ELF-1 (cell line): ENCODE results near the gene CNTN5.
A peak's percentile ranks its signal among the peaks of the same experiment; 100 is the strongest.

Source experiments
- DNase-seq: peaks from one replicate; pipeline ENCODE4 v3.0.0-alpha.2; 2016; ENCODE audit warnings: low read depth, low spot score

CNTN5 gene

DNA sequence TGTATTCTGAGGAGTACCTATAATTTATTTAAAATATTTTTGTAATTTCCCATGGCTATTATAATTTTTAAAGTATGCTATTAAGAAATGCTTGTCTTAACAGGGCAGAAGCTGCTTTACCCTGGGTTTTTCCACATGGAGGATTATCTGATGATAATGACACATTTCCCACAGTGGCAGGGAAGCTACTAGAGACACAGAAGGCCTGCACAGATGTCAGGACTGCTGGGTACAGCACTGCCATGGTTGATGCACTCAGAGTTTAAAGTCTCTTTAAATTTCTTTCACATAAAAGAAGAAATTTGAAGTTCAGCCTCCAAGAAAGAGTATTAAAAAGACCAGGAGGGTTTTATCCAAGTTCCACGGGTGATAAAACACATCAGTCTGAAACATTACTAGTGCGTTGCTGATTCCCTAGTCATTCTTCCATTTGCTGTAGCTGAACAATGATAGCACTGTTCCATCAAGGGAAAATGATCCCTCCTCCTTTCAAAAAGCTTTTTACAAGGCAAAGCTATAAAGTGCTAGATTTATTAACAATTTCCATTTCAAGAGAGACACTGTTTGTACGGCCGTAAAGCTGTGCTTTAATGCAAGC lies 363.0 kb downstream of the CNTN5 start:
- DNase-seq, result no peak

DNA sequence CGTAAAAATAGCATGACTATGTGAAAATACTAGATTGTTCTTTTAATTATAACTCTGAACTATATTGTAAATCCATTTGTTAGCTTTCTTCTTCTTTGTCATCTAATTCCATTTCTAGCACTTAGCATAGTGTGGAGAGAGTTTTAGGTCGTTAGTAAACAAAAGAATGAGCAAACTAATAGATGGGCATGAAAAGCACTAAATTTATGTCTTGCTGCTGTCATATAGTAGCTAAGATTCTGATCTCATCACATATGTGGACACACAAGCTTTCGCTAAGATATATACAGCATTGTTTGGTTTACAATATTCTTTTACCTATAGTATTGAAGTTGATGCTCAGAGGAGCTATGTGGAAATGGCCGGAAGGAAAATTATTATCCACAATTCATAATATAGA lies 370.5 kb downstream of the CNTN5 start:
- no peak for DNase-seq

DNA sequence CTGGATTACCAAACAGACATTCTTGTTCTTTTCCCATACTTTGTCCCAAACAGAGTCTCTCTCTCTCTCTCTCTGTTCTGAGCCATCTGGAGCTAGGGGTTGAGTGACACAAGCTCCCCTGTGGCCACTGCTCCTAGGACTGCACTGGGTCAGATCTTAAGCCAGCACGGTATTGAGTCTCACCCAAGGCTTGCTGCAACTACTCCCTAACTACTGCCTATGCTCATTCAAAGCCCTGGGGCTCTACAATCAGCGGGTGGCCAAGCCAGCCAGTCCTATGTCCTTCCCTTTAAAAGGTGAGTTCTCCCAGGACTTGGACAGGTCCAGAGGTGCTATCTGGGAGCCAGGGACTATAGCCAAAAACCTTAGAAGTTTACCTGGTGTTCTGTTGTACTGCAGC lies 385.6 kb downstream of the CNTN5 start:
- peak; percentile 59 for DNase-seq

DNA sequence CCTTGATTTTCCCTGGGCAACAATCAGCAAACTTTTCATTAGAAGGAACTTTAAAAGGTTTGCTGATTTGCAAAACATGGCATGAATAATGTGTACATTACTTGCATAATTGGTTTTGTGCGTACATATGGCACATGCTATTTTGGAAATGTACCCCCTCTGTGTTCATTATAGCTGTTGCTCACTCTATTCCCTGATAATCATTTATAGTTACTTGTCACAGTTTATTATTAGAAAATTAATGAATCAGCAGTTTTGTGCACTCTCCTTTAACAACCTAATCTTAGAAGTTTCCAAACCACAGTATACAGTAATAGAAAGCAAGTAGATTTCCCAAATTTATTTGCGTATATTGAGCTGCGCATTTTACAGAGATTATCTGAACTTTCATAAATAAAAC lies 389.9 kb downstream of the CNTN5 start:
- DNase-seq, result no peak

DNA sequence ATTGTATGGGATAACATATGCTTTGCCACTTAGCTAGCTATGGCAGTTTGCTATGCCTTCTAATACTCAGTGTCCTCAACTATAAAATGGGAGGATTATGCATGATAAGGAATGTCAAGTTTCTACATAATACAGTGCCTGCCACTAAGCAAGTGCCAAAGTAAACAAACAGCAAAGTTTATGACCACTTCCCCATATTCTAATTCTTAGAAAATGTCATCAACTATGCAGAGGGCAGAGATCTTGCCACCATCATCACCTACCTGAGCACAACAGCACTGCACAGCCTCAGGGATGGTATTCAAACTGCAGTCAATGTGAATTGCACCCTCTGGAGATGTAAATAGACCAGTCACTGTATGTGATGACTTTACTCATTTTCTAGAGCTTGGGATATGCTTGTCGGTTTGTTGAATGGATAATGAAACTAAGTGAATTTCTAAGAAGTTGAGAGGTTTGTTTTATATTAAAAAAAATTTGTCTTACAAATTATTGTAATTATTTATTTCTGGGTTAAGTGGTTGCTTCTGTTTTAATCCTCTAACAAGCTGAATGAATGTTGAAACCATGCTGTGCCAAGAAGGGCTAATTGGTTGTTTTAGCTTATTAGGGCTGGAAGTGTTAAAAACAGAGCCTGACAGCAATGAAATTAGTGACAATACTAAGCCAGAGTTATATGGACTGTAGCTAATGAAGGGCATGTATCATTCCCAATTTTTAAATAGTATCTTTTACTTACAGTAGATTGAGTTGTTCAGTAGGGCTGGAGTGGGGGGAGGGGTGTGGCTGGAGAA lies 398.4 kb downstream of the CNTN5 start:
- DNase-seq, result peak; percentile 46

DNA sequence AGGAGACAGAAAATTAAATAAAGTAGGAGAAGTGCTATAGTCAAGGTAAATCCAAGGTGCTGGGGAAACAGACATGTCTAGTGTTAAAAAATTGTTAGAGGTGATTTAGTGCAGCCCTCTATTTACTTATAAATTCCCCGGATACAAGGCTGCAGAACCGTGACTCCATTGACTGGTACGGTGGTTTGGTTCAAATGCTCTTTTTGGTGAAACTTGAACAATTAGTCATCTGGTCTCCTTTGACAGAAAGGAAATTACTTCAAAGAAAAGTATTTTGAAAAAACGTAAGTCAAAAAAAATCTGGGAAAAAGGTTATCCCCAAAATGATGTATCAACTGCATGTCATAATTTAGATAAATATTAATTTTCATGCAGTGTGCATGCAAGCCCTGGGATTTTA lies 399.2 kb downstream of the CNTN5 start:
- DNase-seq, result no peak

DNA sequence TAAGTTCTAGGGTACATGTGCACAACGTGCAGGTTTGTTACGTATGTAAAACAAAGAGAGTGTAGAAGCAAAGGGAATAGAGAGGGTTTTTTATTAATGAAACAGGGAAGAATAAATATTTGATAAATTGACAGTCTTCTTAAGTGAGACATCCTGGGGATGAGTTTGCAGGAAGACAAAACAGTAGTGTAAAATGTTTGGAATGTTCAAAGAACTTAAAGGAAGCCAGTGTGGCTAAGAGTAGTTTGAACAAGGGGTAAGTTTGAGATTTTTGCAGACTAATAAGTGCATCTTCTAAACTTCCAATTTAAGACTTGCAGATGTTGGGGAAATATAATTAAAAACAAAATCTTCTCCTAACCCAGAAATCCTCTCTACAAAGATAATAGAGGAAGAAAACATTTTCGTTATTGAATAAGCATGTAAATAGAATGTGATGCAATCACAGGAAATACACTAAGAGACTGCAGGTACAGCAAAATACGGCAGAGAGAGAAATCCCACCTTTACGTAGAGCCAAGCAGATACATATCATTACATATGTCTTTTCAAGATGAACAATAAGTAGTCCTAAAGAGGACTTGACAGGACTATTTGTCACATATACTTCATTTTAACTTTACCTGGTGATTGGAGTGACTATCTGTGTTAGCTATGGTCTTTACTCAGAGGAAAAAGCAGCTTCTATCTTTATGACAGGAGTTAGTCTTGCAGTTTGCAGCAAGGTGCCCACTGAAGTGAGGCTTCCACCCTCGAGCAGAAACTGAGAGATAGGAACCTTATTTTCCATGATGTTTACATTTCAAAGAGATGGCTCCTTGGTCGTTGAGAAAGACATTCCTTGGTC lies 402.1 kb downstream of the CNTN5 start:
- no peak for DNase-seq

DNA sequence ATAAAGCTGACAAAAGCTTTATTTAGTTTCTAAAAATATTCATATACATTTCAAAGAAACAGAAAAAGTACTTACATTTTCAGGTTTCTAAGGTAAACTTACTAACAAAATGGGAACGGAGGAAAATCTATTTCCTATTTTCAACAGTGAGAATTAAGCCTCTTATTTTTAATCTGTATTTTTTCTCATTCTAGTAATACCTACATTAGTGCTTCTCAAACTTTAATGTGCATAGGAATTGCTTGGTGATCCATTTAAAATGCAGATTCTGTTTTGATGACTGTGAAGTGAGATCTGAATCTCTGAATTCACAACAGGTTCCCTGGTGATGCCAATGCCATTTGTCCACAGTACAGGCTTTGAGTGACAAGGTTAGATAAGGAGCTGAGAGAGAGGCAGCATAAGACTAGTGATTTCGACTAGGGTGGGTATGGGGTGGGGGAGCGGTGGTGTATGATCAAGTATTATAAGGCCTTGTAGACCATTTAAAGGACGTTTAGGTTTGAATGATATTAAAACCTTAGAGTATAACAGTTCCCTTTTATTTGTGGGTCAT lies 402.8 kb downstream of the CNTN5 start:
- DNase-seq, result no peak

DNA sequence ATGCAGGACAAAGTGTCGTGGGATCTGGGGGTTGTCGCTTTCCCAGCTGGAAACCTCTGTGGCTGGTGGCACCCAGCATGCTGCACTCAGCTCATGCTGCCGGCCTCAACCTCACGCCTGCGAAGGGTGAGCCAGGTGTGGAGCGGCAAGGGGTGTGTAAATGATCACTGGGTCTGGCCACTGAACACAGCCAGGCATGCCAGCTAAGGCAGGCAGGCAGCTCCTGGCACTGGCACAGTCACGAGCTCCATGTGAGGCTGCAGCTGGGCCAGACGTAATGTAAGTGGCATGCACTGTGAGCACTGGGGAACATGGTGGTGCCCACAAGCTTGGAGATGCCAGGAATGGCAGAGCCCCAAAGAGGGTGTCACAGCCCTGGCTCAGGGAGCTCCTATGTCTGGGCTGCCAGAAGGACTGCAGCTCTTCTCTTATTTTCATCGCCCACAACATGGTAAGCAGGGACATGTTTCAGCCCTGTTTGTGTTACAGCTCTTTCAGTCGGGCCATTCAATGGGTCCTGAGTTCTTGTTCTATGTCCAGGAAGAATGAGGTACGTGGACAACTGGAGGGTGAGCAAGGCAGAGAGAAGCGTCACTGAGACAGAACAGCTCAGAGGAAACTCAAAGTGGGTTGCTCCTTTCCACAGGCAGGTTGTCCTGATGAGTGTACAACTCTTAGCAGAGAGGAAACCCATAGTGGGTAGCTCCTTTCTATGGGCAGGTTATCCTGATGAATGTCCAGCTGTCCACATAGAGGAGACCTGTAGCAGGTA lies 403.8 kb downstream of the CNTN5 start:
- DNase-seq, result no peak

DNA sequence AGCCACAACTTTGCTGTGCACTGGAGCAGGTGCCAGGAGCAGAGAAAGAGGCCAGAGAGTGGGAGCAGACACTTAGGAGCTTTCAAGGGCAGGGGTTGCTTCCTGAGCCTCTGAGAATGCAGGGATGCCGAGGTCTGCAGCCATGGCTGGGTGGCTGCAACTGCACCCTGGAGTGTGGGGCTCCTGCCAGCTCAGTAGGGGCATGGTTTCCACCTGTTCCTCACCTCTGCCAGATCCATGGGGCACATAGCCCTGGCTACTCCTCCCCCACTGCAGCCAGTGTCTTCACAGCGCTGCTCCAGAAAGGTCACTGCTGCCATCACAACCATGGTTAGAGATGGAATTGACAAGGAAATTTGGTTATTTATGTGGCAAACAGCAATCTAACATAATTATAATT lies 404.8 kb downstream of the CNTN5 start:
- no peak for DNase-seq

DNA sequence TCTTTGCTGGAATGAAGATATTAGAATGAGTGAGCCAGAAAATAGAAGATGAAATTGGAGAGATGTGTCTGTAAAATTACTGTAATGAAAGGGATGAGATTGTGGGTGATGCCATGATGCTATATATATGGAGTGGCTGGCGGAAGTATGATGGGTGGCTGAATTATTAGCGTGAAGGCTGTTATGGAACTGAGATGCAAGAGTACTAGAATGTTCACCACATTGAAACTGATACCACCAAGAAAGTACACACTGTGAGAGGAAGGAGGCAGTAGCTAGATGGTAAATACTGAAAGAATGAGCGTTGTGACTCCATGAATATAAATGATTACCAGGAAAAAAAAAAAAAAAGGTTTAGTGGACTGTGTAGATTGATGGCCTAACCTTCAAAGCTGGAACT lies 411.9 kb downstream of the CNTN5 start:
- DNase-seq, result no peak

DNA sequence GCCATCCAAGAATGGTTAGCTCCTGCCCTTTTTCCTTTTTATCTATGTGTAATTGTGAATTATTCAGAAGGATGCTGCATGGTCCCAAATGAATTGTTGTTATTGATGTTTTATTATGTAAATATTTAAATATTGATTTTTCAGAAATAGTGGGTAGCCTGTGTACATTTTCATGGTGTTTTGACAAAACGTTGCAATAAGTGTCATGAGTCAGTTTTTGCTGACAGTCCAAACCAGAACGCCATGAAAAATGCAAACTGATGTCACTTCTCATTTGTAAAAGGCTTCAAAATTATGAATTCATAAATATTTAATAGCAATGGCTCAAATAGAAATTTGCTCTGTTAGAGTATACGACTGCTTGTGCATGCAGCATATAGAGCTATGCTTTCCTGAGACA lies 422.5 kb downstream of the CNTN5 start:
- no peak for DNase-seq

DNA sequence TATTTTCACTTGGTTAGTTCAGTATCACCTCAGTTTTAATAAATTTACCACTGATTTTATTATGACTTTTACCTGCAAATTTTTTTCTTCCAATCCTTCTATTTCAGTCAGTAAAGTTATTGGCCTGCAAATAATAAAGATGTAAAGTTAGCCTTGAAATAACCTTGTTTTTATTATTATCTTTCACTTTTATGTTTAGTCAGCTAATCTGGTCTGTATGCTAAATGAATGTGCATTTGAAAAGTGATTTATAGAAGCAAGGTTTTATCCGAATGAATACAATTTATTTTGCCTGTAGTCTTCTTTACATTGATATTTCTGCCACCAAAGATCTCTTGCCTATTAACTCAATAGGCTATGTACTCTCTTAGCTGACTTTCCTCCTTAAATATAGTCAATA lies 425.7 kb downstream of the CNTN5 start:
- no peak for DNase-seq

DNA sequence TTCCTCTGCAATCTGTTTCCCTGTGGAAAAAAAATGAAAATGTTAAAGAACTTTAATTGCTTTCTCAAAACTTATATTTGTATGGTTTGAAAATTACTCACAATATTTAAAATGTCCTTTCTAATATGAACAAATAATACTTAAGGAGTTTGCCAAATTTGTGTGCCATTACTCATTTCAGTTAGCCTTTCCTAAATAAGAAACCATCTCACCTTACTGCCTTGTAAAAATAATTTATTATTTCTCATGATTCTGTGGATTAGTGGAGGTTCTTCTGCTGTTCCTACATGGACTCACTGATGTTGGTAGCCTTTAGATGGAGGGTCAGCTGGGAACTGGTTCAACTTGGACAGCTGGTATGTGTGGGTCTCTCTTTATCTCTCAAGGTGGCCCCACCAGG lies 428.6 kb downstream of the CNTN5 start:
- DNase-seq, result no peak

DNA sequence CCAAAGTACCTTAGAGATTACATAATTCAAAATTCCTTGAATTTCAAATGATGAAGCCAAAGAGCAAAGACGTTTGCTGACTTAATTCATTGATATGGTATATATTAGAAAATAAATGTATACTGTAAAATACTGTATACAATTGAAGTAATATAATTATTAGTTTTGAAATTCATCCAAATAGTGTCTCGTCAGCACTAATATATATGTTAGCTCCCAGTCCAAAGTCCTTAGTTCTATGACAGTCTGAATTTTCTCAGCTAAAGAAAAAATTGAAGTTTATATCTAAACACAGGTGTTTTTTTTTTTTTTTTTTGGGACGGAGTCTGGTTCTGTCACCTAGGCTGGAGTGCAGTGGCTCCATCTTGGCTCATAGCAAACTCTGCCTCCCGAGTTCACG lies 431.3 kb downstream of the CNTN5 start:
- DNase-seq, result no peak

DNA sequence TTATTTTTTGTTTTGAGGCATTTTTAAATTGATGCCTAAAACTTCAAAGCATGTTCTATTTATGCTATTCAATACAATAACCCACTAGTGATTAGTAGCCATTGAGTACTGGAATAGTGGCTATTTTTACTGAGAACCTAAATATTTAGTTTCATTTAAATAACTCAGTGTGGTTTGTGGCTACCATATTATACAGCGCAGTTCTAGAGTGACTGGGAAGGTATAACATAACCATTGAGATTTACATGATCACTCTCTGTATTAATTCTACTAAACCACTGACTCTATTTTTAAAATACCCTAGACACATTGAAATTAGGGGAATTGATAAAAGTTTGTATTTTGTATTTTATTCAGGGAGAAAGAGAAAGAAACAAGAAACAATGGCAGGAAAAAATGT lies 441.2 kb downstream of the CNTN5 start:
- DNase-seq, result no peak

DNA sequence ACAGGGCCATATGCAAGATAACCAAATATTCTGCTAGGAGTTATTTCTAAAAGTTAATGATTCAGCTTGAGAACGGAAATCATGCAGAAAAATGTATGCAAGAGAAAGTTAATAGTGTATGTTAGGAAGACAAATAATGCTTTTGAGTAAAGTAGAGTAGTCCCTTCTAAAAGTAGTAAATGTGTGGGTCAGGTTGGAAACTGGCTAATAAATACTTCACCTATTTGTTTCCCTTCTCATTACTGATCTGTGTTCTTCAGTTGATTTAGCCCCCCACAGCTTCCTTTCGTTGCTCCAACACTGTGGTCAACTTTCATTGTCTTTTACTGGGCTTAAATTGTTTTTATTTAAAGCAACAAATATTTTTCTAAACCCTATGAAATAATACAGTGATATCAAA lies 444.2 kb downstream of the CNTN5 start:
- DNase-seq, result no peak

DNA sequence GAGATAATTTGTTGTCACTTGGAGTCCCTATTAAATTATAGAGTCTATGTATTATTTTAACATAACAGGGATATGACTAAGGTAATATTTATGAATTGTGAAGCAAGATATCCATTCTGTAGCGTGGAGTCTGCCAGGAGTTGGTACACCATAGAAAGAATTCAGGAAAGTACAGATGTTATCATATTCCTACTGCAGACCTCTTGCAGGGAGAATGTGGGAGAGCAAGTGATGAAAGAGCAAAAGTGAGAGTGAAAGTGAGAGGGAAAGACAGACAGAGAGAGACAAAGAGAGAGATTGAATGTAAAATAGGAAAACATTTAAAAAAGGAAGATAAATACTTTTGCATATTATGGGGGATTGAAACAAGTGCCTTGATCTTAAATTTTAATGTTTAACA lies 468.8 kb downstream of the CNTN5 start:
- DNase-seq, result no peak

DNA sequence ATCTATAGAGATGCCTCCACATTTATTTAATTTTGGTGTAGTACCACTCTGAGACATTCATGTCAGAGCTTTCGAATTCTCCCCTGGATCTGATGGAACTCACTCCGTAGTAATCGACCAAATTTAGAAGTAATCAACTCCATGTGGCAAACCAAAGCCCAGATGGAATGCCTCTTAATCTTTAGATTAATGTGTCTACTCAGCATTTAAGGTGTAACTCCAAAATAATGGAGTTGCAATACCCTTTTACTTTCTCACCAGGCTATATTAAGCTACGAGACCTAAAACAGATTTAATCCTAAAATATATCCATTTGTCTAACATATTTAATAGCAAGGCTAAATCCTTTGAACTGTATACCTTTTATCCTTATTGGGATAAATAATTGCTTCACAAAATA lies 473.3 kb downstream of the CNTN5 start:
- DNase-seq, result no peak

DNA sequence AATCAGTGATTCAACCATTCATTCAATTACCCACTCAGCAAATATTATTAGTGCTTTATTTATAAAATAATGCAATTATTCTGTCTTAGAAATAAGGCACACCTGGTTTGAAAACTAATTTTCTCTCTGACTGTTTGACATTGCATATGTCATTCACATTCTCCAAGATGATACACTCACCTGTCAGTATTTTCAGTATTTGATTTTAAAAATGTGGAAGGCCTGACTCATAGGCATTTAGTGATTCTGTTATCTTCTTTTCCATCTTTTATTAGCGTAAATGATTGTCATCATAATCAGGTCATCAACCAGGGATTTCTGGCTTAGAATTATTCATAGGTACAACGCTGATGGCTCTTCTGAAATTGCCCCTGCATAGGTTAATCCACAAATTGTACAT lies 480.9 kb downstream of the CNTN5 start:
- no peak for DNase-seq

DNA sequence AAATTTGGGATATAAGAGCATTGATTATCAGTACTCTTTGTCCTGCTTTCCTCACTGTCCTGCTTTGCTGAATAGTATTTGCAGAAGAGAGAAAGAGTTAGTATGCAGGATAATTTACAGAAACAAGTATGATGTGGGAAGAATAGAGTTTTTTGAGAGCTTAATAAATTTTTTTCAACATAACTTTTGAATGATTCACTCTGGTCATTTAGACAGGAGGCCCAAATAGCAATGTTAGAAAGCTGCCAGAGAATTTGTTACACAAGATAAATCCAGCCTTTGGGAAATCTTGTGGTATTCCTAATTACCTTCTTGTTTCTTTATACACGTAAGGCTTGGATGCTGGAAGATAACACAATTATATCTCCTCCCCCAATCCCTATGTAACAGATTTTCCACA lies 484.6 kb downstream of the CNTN5 start:
- DNase-seq, result no peak

DNA sequence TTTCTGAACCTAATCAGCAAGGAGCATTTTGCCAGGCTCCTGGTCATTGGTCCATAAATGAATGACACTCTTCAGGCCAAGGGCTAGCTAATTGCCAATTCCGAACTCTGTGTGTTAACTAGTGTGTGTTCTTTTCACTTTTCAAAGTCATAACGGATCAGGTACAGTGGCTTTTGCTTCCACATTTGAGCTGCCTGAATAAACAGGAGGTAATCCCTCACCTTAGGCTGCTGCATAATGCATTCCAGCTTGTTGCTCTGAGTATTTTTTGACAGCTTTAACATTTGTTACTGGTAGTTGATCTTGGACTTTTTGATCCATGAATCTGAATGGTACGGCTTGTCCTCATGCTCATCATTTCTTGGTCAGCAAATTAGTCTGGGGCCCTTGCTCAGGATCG lies 485.1 kb downstream of the CNTN5 start:
- no peak for DNase-seq
